Measurements from ENCODE around the gene FSTL1. TPM values are rescaled to one million over a fixed set of nuclear protein-coding genes. Genes with fewer than 3 reads are reported as not detected.

The FSTL1 gene
- total RNA-seq, 1 donor, result 2,074 TPM

DNA sequence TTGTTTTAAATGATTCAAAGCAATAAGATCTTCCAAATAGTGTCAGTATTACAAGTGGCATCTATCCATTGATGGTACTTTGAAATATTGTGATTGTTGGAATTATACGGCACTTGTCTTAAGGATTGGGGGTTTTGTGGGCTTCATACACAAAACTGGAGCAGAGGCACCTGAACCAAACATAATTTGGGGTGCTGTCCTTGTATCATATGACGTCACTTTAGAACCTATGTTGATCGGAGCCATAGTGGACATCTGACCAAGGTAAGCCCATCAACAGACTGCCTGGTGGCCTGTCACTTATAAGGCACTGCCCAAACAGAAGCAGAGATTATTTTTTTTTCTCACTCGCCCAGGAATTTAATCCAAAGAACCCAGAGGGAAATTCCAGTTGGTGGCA lies 98.8 kb downstream of the FSTL1 start:
- H3K79me2 ChIP-seq (ENCODE audit: insufficient read depth, low read length), result peaks cover 18% of the 10 kb centered on the region
- TF ChIP-seq CTCF (IDR thresholded peaks at IDR 0.05; ENCODE audit: extremely low read depth, low read depth, low read length), result no peak
- H3K27me3 ChIP-seq (ENCODE audit: insufficient read depth, low read length), result peaks cover 10% of the 10 kb centered on the region
- no peak for DNase-seq (ENCODE audit: insufficient read length, low spot score, missing footprints)
- no peaks in the 10 kb centered on the region for H3K36me3 ChIP-seq (ENCODE audit: insufficient read depth, low read length)
- no peak overlapping the region for H3K27ac ChIP-seq (ENCODE audit: low read depth, low read length)
- H2AFZ ChIP-seq (ENCODE audit: low read length), result no peak overlapping the region
- peaks cover 10% of the 10 kb centered on the region for H4K20me1 ChIP-seq (ENCODE audit: insufficient read depth, low read length)
- H3K9me3 ChIP-seq (ENCODE audit: low read depth, low read length), result no peaks in the 10 kb centered on the region
- no peak overlapping the region for H3K4me3 ChIP-seq (ENCODE audit: insufficient read depth, low read length)
- H3K4me2 ChIP-seq (ENCODE audit: insufficient read depth, low read length), result no peak overlapping the region
- H3K4me1 ChIP-seq (ENCODE audit: insufficient read depth, low read length), result peaks cover 24% of the 10 kb centered on the region

DNA sequence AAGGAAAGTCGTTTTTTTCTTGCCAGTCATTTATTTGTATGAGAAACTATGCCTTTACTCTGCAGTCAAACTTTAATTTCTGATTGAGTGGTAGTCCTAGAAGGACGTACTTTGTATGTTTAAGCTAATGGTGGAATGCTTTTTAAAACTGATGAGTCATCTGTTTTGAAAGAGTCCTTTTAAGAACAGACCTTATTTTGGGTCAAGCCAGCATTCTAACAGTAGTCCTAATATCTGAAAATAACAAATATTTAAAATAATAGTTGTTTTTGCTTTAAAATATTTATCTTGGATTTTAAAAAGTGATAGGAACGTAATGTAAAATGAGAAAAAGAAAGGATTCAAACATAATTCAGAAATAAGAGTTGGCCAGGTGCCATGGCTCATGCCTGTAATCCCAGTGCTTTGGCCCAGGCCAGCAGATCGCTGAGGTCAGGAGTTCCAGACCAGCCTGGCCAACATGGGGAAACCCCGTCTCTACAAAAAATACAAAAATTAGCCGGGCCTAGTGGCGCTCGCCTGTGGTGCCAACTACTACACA lies 100.3 kb downstream of the FSTL1 start:
- Histone ChIP-seq H3K9me3 (ENCODE audit: low read depth, low read length) (no peaks in the 10 kb centered on the region), H3K4me2 (ENCODE audit: insufficient read depth, low read length) (peak overlapping the region; percentile 88), H2AFZ (ENCODE audit: low read length) (no peak overlapping the region), H3K79me2 (ENCODE audit: insufficient read depth, low read length) (peaks cover 34% of the 10 kb centered on the region), H3K4me1 (ENCODE audit: insufficient read depth, low read length) (peaks cover 24% of the 10 kb centered on the region), H3K27ac (ENCODE audit: low read depth, low read length) (peak overlapping the region; percentile 82), H3K4me3 (ENCODE audit: insufficient read depth, low read length) (peak overlapping the region; percentile 90), H3K36me3 (ENCODE audit: insufficient read depth, low read length) (peaks cover 4% of the 10 kb centered on the region), H4K20me1 (ENCODE audit: insufficient read depth, low read length) (peaks cover 18% of the 10 kb centered on the region), H3K27me3 (ENCODE audit: insufficient read depth, low read length) (no peaks in the 10 kb centered on the region)
- peak; percentile 81 for DNase-seq (ENCODE audit: insufficient read length, low spot score, missing footprints)
- no peak for TF ChIP-seq CTCF (IDR thresholded peaks at IDR 0.05; ENCODE audit: extremely low read depth, low read depth, low read length)

DNA sequence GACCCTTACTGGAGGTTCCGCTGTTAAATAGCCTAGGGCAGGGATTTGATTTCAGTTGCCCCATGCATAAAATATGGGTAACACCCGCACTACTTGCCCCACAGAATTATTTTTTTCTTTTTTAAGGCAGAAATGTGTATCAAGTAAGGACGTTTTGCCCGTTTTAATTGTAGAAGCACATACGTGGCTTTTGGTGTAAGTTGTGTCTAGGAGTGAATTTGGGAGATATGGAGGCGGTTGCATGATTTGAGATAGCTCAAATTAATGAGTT lies 101.0 kb downstream of the FSTL1 start:
- no peaks in the 10 kb centered on the region for H3K9me3 ChIP-seq (ENCODE audit: low read depth, low read length)
- peaks cover 6% of the 10 kb centered on the region for H3K36me3 ChIP-seq (ENCODE audit: insufficient read depth, low read length)
- H4K20me1 ChIP-seq (ENCODE audit: insufficient read depth, low read length), result peaks cover 25% of the 10 kb centered on the region
- H3K27ac ChIP-seq (ENCODE audit: low read depth, low read length), result peak overlapping the region; percentile 82
- H2AFZ ChIP-seq (ENCODE audit: low read length), result peak overlapping the region; percentile 94
- peak overlapping the region; percentile 88 for H3K4me2 ChIP-seq (ENCODE audit: insufficient read depth, low read length)
- H3K4me1 ChIP-seq (ENCODE audit: insufficient read depth, low read length), result peaks cover 24% of the 10 kb centered on the region
- H3K4me3 ChIP-seq (ENCODE audit: insufficient read depth, low read length), result peak overlapping the region; percentile 90
- no peak for TF ChIP-seq CTCF (IDR thresholded peaks at IDR 0.05; ENCODE audit: extremely low read depth, low read depth, low read length)
- H3K79me2 ChIP-seq (ENCODE audit: insufficient read depth, low read length), result peaks cover 41% of the 10 kb centered on the region
- no peaks in the 10 kb centered on the region for H3K27me3 ChIP-seq (ENCODE audit: insufficient read depth, low read length)
- DNase-seq (ENCODE audit: insufficient read length, low spot score, missing footprints), result no peak

GRCh38 chr3:120348991-120349854 lies 101.6 kb downstream of the FSTL1 start, which contains the start of gene LRRC58:
TSS of gene LRRC58 (minus strand) at chr3:120349354. CDS start at chr3:120349243, 111 bp downstream.
- Histone ChIP-seq H3K27ac (ENCODE audit: low read depth, low read length) (peak within 1 kb of the TSS; percentile 82), H3K4me2 (ENCODE audit: insufficient read depth, low read length) (peak within 1 kb of the TSS; percentile 88), H3K9me3 (ENCODE audit: low read depth, low read length) (no peaks in the 10 kb centered on the region), H3K4me3 (ENCODE audit: insufficient read depth, low read length) (peak within 1 kb of the TSS; percentile 90), H3K36me3 (ENCODE audit: insufficient read depth, low read length) (peaks cover 6% of the 10 kb centered on the region), H3K27me3 (ENCODE audit: insufficient read depth, low read length) (no peaks in the 10 kb centered on the region), H3K4me1 (ENCODE audit: insufficient read depth, low read length) (peaks cover 28% of the 10 kb centered on the region), H3K79me2 (ENCODE audit: insufficient read depth, low read length) (peaks cover 46% of the 10 kb centered on the region), H2AFZ (ENCODE audit: low read length) (peak within 1 kb of the TSS; percentile 94), H4K20me1 (ENCODE audit: insufficient read depth, low read length) (peaks cover 30% of the 10 kb centered on the region)
- peak; percentile 13 for TF ChIP-seq CTCF (IDR thresholded peaks at IDR 0.05; ENCODE audit: extremely low read depth, low read depth, low read length)
- peak; percentile 97 for DNase-seq (ENCODE audit: insufficient read length, low spot score, missing footprints)

Data from osteoblast (primary cell).